NCI-H526 (cell line): Measurements from ENCODE around the gene GET4.

ENCODE experiments used
- DNase-seq, 2 experiments: peaks; one replicate each; lab custom pipeline; 2025; lab: John Stamatoyannopoulos, UW

The GET4 gene

GRCh38 chr7:900331-901040 is 24.1 kb downstream of the GET4 start:
- no peak for DNase-seq

DNA sequence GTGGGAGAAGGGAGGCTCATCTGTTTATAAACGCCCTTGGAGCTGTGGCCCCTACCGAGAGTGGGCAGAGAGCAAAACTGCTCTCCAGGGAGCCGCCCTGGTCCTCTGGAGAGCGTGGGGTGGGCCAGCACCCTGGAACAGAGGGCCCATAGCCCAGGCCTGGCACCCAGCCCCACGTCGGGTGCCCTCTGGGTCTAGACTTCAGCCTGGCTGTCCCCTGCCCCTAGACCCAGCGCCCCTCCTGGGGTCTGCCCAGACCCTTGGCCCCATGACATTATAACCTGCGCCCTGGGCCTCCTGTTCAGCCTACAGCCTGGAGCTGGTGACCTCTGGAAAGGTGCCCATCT is 24.7 kb downstream of the GET4 start:
- no peak for DNase-seq

DNA sequence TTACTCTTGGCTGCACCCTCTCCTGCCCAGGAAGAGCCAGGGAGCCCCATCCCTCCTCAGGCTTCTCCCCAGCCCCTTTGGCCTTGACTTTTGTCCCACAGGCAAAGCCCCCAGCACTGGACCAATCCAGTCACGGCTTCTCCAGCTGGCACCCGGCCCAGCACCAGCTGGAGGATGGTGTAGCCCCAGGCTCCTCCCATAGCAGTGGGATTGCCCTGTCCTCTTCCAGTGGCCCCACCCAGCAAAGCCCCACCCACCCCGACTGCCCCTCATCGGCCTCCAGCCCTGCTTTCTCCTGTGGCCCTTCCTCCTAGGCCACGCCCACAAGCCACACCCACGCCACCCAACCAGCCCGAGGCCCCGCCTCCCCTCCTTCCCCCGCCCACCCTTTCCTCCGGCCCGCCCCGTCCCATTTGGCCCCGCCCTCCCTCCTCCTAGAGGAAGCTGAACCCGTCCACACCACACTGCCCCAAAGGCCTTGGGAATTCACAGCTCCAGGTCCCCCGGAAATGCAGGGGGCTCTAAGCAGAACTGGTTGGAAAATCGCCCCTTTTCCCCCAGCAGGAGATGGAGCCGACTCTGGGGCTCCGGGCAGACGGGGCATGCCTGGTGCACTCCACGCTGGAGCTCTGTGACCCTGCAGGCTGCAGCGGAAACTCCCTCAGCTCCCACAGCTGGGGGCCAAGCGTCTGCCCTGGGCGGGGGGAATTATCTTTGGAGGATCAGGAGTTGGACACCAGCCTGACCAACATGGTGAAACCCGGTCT is 25.2 kb downstream of the GET4 start:
- DNase-seq: peak; percentile 77 to 92

DNA sequence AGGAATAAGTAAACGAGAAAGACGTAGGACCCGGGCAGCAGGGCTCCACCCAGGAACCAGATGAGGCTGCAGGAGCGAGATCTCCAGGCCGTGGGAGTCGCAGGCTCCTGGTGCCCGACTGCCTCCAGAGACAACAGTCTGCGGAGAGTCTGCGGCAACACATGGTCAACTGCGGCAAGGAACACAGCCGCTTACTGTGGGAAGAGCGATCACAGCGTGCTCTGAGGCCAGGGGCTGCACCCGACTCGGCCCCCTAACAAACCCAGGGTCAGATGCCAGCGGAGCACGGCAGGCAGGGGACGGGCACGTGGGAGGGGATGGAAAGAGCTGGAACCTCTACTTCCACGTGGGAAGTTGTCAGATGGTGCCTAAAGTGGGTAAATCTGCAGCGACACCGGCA is 26.6 kb downstream of the GET4 start:
- no peak for DNase-seq

DNA sequence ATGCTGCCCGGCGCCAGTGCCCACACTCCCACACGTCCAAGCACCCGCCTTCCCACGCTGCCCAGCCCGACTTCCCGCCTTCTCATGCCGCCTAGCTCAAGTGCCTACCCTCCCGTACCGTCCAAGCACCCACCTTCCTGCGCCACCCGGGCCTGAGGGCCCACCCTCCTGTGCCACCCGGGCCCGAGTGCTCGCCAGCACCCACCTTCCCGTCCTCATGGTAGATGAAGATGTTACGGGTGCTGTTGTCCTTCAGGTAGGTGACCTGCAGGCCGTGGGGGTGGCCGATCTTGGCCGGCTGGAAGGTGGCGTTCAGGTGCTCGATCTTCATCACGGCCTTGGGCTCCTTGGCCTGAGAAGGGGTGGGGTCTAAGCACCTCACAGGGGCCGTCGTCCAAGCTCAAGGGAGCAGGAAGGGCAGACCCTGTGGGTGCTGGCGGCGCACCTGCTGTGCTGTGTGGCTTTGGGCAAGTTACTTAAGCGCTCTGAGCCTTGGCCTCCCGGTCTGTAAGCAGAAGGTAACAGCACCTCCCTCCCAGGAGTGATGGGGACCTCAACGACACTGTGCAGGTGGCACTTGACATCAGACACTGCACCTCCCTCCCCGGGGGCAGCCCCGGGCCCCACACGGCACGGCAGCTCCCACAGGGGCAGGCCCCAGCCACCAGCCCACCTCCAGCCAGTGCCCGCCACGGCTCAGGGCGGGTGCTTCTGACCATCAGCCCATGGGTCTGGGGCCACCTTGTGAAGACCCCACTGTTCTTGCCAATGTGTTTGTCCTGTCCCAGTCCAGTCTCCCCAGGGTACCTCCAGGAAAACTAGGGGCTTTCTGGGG is 27.8 kb downstream of the GET4 start:
- DNase-seq: no peak

DNA sequence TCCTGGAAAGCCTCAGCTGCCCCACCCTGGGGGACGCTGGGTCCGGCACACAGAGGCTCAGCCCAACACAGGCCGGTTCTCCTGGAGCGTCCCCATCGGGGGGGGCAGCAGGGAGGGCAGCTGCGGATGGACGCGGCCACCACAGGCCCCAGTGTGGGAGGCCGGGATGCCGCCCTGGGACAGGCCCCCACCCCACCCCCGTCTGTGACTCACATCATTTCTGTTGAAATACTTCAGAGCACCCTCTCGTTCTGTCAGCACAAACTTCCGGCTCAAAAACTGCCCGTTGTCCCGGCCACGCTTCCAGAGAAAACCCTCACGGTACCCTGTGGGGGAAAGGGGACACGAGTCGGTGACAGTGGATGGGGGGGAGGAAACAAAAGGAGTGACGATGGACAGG is 28.5 kb downstream of the GET4 start:
- no peak for DNase-seq

DNA sequence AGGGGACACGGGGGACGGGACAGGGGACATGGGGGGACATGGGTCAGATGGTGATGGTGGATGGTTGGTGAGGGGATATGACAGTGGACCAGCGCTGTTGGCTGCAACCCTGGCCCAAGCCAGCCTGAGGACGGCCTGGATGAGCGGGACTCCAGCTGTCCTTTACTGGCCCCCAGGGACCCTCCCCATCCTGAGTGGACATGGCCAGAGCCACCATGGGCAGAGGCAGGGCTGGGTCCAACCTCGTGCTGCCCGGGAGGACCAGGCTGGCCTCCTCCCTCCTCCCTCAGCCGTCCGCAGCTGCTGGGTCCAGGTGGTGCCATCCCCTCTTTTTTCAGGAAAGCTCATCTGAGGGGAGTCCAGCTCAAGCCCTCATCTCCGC is 30.4 kb downstream of the GET4 start:
- DNase-seq: no peak

GRCh38 chr7:907158-907980 is 31.0 kb downstream of the GET4 start:
- peak; percentile 7 to 64 for DNase-seq

- no peak for DNase-seq
Measured at GRCh38 chr7:908159-908581, 31.8 kb downstream of the GET4 start.

DNA sequence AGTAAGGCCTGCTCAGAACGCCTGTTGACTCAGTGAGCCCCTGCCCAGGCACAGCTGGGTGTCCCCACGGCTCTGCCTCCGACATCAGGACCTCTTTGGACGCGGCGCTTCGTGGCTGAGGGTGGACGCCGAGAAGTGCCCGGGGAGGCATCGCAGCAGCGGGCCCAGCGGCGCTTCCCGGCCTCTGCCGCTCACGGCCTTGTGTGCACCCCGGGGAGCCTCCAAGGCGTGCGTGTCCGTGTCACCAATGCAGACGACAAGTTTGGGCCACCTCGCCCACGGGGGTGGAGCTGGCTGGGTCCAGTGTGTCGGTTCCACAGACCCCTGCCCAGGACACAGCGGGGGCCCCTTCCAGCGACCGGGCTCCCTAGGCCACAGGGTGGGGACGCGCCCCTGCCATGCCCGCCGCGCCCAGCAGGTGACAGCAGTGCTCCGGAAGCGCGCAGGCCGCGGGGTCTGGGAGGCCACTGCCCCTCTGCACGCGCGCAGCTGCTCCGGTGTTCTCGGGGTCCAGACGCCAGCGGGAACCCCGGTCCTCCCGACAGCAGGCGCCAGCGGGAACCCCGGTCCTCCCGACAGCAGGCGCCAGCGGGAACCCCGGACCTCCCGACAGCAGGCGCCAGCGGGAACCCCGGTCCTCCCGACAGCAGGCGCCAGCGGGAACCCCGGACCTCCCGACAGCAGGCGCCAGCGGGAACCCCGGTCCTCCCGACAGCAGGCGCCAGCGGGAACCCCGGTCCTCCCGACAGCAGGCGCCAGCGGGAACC is 32.4 kb downstream of the GET4 start:
- DNase-seq: peak; percentile 14 to 64

DNA sequence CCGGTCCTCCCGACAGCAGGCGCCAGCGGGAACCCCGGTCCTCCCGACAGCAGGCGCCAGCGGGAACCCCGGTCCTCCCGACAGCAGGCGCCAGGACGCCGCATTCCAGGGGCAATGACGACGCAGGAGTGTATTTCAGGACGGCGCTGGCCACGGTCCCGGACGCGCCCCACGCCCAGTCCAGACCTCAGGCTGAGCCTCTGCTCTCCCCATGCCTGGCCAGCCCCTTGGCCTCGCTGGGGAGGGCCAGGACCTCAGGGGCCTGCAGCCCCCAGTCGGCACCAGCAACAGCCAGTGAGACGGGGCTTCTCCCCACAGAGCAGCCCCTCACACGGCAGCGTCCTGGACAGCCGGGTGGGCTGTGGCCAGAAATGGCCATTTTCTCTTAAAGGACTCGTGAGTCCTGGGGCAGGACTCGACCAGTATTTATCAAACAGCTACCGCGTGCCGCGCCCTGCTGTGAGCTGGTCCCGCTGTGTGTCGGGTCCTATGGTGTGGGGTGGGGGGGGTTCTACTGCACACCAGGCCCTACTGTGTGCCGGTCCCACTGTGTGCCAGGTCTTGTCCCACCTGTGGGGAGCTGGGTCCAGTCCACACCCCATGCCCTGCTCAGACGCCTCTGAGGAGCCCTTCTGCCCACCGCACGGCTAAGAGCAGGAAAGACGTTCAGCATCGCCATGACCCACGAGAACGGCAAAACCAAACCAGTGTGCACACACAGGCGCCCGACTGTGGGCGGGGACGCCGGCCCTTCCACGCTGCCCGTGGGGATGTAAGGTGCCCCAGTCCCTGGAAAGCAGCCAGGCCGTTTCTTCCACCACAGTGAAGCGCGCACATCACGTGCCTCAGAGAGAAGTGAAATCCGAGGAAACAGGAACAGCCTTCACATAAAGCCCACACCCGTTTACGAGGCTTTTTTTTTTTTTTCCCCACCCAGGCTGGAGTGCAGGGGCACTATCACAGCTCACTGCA is 33.3 kb downstream of the GET4 start:
- no peak for DNase-seq

DNA sequence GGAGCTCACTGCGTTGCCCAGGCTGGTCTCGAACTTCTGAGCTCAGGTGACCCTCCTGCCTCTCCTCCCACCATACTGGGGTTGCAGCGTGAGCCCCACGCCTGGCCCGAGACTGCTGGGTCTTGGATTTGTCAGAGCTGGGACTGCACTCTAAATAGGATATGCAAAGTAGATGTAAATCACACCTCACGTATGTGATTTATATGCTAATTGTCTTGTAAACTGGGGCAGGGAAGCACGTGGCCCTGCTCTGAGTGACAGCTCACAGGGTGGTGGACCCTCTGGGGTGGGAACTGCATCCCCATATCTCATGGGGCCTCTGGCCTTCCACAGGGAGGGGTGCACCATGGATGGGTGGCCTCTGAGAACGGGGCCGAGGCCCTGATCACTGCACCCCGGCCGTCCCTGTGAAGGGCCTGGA is 34.1 kb downstream of the GET4 start:
- DNase-seq: peak; percentile 48 to 72

DNA sequence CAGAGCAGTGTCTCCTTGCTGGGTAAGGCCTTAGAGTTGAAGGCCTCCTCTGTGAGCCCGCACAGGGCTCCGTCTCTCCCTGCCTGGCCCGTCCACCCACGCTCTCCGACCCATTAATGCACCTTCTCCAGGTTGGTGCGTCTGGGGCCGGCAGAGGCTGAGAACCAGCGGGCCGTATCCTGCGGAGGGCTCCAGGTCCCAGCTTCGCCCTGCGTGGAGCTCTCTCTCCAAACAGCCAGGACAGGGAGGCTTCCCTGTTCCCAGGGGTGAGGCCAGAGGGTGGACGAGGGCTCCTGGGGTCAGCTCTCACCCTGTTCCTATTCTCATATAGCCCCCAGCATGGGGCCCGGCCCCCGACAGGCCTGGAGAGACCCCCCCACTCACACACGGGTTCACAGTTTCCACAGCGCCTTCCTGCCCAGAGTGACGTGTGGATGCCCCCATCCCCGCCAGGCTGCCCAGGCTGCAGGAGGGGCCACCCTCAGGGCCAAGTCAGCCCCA is 34.6 kb downstream of the GET4 start:
- peak in 1 of 2 experiments; percentile 58 for DNase-seq

DNA sequence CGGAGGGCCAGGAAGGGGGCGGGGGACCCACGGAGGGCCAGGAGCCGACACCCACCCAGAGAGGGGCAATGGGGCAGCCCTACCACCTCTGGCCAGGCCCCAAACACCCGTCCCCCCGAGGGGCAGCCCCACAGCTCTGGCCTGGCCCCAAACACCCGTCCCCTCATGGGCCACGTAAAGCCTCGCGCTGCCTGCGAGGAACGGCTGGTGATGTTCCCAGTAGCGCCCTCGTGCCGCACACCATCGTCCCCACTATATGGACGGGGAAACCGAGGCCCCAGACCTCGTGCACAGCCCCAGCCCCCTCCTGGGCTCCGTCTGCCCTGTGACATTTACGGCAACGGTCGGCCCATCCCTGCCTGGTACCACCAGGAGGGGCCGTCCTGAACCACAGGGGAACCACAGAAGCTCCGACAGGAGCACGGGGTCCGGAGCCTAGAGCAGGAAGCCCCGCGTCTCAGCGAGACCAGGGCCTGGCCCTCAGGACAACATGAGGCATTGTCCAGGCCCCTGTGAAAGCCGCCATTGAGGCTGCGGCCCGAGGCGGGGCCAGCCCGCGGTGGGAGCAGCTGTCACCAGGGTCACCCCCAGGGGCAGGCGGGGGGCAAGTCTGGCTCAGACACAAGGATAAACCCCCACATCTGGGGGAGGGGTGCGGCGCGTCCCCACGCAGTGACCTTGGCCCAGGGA is 35.6 kb downstream of the GET4 start:
- no peak for DNase-seq

DNA sequence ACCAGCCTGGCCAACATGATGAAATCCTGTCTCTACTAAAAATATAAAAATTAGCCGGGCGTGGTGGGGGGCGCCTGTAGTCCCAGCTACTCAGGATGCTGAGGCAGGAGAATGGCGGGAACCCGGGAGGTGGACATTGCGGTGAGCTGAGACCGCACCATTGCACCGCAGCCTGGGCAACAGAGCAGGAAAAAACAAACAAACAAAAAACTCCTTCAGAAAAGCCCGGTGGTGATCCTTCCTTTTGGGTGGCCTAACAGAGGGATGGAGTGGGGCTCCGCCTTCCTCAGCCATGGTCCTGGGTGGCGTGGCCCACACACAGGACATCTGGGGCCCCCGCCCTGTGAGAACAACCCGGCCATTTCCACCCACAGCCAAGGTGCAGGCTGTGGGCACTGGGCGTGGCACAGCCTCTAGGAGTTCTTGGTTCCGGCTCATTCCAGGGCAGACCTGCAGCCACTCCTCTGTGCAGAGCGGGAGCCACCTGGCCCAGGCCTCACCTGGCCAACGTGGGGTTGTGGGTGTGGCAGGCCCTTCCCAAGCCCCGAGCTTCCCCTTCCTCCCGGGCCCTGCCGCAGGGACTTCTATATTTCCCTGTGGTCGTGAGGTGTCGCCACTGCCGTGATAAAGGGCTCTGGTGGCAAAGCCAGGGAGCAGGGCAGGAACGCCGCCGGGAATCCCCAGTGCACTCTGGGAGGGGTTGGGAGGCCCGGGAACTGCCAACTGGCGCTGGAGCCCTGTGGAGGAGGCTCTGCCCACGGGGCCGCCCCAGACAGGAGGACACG is 37.6 kb downstream of the GET4 start:
- DNase-seq: peak; percentile 32 to 84

DNA sequence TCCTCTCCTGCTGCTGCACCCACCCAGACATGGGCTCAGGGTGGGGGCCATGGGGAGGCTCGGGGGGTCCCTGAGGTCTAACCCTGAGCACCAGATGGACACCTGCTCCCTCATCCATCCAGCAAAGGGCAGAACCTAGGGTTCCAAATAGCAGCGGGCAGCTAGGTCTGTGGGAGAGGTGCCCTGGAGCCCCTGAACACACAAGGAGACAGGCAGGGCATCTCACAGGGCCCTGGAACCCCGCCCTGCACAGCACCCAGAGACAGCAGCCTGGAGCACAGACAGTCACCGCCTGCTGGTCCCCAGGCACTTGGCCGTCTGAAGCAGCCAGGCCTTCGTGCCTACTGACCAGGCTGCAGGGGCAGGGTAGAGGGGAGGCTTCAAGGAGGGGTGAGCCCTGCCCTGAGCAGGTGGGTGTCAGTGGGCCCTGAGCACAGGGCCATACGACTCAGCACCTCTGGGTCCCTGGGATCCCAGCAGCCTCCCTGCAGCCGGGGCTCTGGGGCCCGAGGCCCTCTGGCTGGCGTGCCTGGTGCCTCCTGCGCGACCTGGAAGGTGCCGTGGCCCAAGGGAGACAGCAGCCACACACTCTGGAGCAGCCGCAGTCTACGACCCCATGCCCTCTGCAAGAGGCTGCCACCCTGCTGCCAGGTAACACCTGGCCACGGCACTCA is 38.3 kb downstream of the GET4 start:
- DNase-seq: no peak
